HEK293T (cell line): ENCODE measurements around the gene NSDHL.

Experiments used
- CTCF ChIA-PET: fragments of 350-600 bp; formaldehyde crosslinking; extraction: SDS; loops from one replicate; lab custom pipeline; 2021; ENCODE audit warnings: antibody characterized with exemption, inconsistent platforms; lab: Yijun Ruan, JAX
- POLR2A ChIA-PET: fragments of 350-600 bp; formaldehyde crosslinking; extraction: SDS; loops from one replicate; lab custom pipeline; 2020; ENCODE audit warnings: antibody characterized with exemption, inconsistent platforms; lab: Yijun Ruan, JAX
- DNase-seq: peaks from one replicate; pipeline ENCODE4 v3.0.0; 2012; ENCODE audit warnings: mixed read lengths; ENCODE audit errors: extremely low spot score
- ARNT ChIP-seq: fragments of 450-650 bp; IDR thresholded peaks from 2 replicates; pipeline ENCODE4 v1.6.1; 2017; ENCODE audit warnings: mild to moderate bottlenecking
- BHLHE40 ChIP-seq: fragments of 450-650 bp; IDR thresholded peaks from 2 replicates; pipeline ENCODE4 v1.6.1; 2016; ENCODE audit warnings: mild to moderate bottlenecking, moderate library complexity, borderline replicate concordance
- CTBP1 ChIP-seq: fragments of 450-650 bp; IDR thresholded peaks from 2 replicates; pipeline ENCODE4 v1.6.1; 2016; ENCODE audit warnings: borderline replicate concordance
- ELF4 ChIP-seq: fragments of 450-650 bp; IDR thresholded peaks from 2 replicates; pipeline ENCODE4 v1.6.1; 2017; ENCODE audit warnings: antibody characterized with exemption
- FOXA1 ChIP-seq: fragments of 450-650 bp; IDR thresholded peaks from 2 replicates; pipeline ENCODE4 v1.6.1; 2016; ENCODE audit warnings: mild to moderate bottlenecking
- FOXK2 ChIP-seq: fragments of 450-650 bp; IDR thresholded peaks from 2 replicates; pipeline ENCODE4 v1.6.1; 2016; ENCODE audit warnings: mild to moderate bottlenecking
- FOXM1 ChIP-seq: fragments of 450-650 bp; IDR thresholded peaks from 2 replicates; pipeline ENCODE4 v1.6.1; 2017; ENCODE audit warnings: mild to moderate bottlenecking, borderline replicate concordance
- HDGF ChIP-seq: fragments of 450-650 bp; IDR thresholded peaks from 2 replicates; pipeline ENCODE4 v1.6.1; 2017; ENCODE audit warnings: antibody characterized with exemption, borderline replicate concordance
- L3MBTL2 ChIP-seq: fragments of 450-650 bp; conservative IDR thresholded peaks from 2 replicates; pipeline ENCODE4 v1.6.1; 2016; ENCODE audit warnings: mild to moderate bottlenecking
- LEF1 ChIP-seq: fragments of 450-650 bp; IDR thresholded peaks from 2 replicates; pipeline ENCODE4 v1.6.1; 2017; ENCODE audit warnings: mild to moderate bottlenecking, borderline replicate concordance
- NFRKB ChIP-seq: fragments of 450-650 bp; IDR thresholded peaks from 2 replicates; pipeline ENCODE4 v1.6.1; 2016; ENCODE audit warnings: mild to moderate bottlenecking, moderate library complexity
- PKNOX1 ChIP-seq: fragments of 450-650 bp; IDR thresholded peaks from 2 replicates; pipeline ENCODE4 v1.6.1; 2016
- SP1 ChIP-seq: fragments of 450-650 bp; IDR thresholded peaks from 2 replicates; pipeline ENCODE4 v1.6.1; 2017
- SUZ12 ChIP-seq: fragments of 450-650 bp; IDR thresholded peaks from 2 replicates; pipeline ENCODE4 v1.6.1; 2016; ENCODE audit warnings: mild to moderate bottlenecking
- TARDBP ChIP-seq: fragments of 450-650 bp; IDR thresholded peaks from 2 replicates; pipeline ENCODE4 v1.6.1; 2016
- ZNF384 ChIP-seq: fragments of 450-650 bp; IDR thresholded peaks from 2 replicates; pipeline ENCODE4 v1.6.1; 2016

The NSDHL gene

GRCh38 chrX:152869972-152870371 is 39.1 kb downstream of the NSDHL start:
- TF ChIP-seq FOXM1 (no peak), ZNF384 (no peak), FOXK2 (no peak), HDGF (no peak), PKNOX1 (no peak), ELF4 (no peak), NFRKB (no peak), LEF1 (no peak), SP1 (no peak), SUZ12 (no peak), BHLHE40 (no peak), FOXA1 (no peak), L3MBTL2 (no peak), ARNT (no peak), TARDBP (no peak), CTBP1 (no peak)
- ChIA-PET CTCF (interaction anchor here (1.6 kb wide), 1 partner anchor 49 kb away, joined by 3 read pairs; no protein-coding TSS in a partner anchor), POLR2A (no interaction called here)

GRCh38 chrX:152871260-152871659 is 40.4 kb downstream of the NSDHL start:
- CTCF ChIA-PET = no interaction called here
- POLR2A ChIA-PET = no interaction called here
- no peak for DNase-seq
- TF ChIP-seq ARNT = no peak
- no peak for TF ChIP-seq SP1
- no peak for TF ChIP-seq FOXK2
- TF ChIP-seq FOXM1 = no peak
- TF ChIP-seq CTBP1 = no peak
- TF ChIP-seq LEF1 = no peak
- no peak for TF ChIP-seq L3MBTL2
- no peak for TF ChIP-seq NFRKB
- no peak for TF ChIP-seq SUZ12
- no peak for TF ChIP-seq BHLHE40
- TF ChIP-seq ZNF384 = no peak
- no peak for TF ChIP-seq PKNOX1
- no peak for TF ChIP-seq TARDBP
- no peak for TF ChIP-seq FOXA1
- no peak for TF ChIP-seq HDGF
- no peak for TF ChIP-seq ELF4

More at GRCh38 chrX:152869972-152870371, 39.1 kb downstream of the NSDHL start:
- DNase-seq = no peak

GRCh38 chrX:152872522-152872921 is 41.7 kb downstream of the NSDHL start:
- ChIA-PET CTCF (no interaction called here), POLR2A (no interaction called here)
- TF ChIP-seq CTBP1 (no peak), L3MBTL2 (no peak), HDGF (no peak), FOXK2 (no peak), PKNOX1 (no peak), NFRKB (no peak), ARNT (no peak), BHLHE40 (no peak), FOXM1 (no peak), FOXA1 (no peak), SP1 (no peak), TARDBP (no peak), ZNF384 (no peak), LEF1 (no peak), ELF4 (no peak)
- no peak for DNase-seq

GRCh38 chrX:152873361-152873760 is 42.5 kb downstream of the NSDHL start:
- TF ChIP-seq ZNF384 (no peak), LEF1 (no peak), TARDBP (no peak), L3MBTL2 (no peak), FOXM1 (no peak), HDGF (no peak), SP1 (no peak)
- CTCF ChIA-PET = no interaction called here
- POLR2A ChIA-PET = no interaction called here
- no peak for DNase-seq

GRCh38 chrX:152876931-152877840 is 46.3 kb downstream of the NSDHL start:
- no peak for DNase-seq
- POLR2A ChIA-PET = no interaction called here
- CTCF ChIA-PET = no interaction called here
- TF ChIP-seq SUZ12 = no peak
- no peak for TF ChIP-seq FOXA1
- TF ChIP-seq SP1 = no peak
- TF ChIP-seq FOXK2 = no peak
- no peak for TF ChIP-seq ELF4
- TF ChIP-seq HDGF = no peak
- no peak for TF ChIP-seq ZNF384
- TF ChIP-seq BHLHE40 = no peak
- TF ChIP-seq TARDBP = no peak
- no peak for TF ChIP-seq FOXM1
- TF ChIP-seq NFRKB = no peak
- TF ChIP-seq LEF1 = no peak
- TF ChIP-seq ARNT = no peak
- no peak for TF ChIP-seq PKNOX1
